AG04450 (cell line): ENCODE measurements around the gene HLA-B. TPM values are rescaled to one million over a fixed set of nuclear protein-coding genes. Genes with fewer than 3 reads are reported as not detected.

Source experiments
- CTCF ChIA-PET: fragments of 300-600, 350-600 bp; formaldehyde crosslinking; extraction: SDS; loops from one replicate; lab custom pipeline; 2022; ENCODE audit warnings: antibody characterized with exemption, inconsistent platforms; lab: Charles Lee
- POLR2A ChIA-PET: fragments of 350-600 bp; formaldehyde crosslinking; extraction: SDS; loops from one replicate; lab custom pipeline; 2021; ENCODE audit warnings: antibody characterized with exemption, inconsistent platforms; lab: Yijun Ruan, JAX
- DNase-seq: peaks from one replicate; pipeline ENCODE4 v3.0.0-alpha.2; 2011; ENCODE audit warnings: low read depth, low spot score
- H3K27ac ChIP-seq: one replicate; pipeline ENCODE4 v1.5.1; 2012; ENCODE audit warnings: low read depth, low read length, control low read depth
- H3K27me3 ChIP-seq: one replicate; pipeline ENCODE4 v1.6.0; 2012; ENCODE audit warnings: low read length; ENCODE audit not compliant: control insufficient read depth, insufficient read depth
- H3K4me3 ChIP-seq: 2 replicates; pipeline ENCODE4 v1.5.1; 2011; ENCODE audit warnings: mild to moderate bottlenecking, low read depth, low read length, control low read depth
- H3K9me3 ChIP-seq: 2 replicates; pipeline ENCODE4 v1.5.1; 2012; ENCODE audit warnings: low read length; ENCODE audit not compliant: control insufficient read depth, insufficient read depth
- polyA plus RNA-seq: library from polyadenylated mRNA; depleted of rRNA; stranded (reverse); fragments of >200 nt; gene quantifications from 2 replicates; pipeline ENCODE4 v1.2.3, GENCODE V29; 2011
- TF ChIP-seq, protein P1 (sequence below): IDR thresholded peaks from 2 replicates; pipeline ENCODE4 v1.5.1; 2011; ENCODE audit warnings: low read depth, low read length, control low read depth, inconsistent platforms

HLA-B gene
- polyA plus RNA-seq, 1 experiment, result 418 TPM

DNA sequence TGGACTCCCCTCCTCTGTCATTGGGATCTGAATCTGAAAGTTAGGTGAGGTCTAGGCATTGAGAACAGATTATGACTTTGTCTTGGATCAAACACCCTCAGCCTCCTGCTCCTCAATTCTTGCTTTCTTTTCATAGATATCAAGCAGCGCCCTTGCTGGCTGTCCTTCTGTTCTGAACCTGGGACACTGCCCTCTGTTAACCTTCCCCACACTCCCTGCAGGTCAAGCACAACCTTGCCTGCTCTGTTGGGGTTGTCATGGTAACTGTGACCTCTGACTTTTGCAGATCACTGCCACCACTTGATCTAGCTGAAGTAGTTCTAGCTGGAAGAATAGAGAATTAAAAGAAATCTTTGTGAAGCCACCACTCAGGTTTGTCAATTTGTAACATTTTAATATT lies 30.0 kb upstream of the HLA-B start:
- no peak for DNase-seq
- Histone ChIP-seq H3K27ac (no peak overlapping the region), H3K4me3 (no peak overlapping the region), H3K9me3 (no peaks in the 10 kb centered on the region; the same call in none of the 2 replicates), H3K27me3 (peaks cover 10% of the 10 kb centered on the region)
- CTCF ChIA-PET, result no interaction called here
- POLR2A ChIA-PET, result no interaction called here
- TF ChIP-seq, protein P1, sequence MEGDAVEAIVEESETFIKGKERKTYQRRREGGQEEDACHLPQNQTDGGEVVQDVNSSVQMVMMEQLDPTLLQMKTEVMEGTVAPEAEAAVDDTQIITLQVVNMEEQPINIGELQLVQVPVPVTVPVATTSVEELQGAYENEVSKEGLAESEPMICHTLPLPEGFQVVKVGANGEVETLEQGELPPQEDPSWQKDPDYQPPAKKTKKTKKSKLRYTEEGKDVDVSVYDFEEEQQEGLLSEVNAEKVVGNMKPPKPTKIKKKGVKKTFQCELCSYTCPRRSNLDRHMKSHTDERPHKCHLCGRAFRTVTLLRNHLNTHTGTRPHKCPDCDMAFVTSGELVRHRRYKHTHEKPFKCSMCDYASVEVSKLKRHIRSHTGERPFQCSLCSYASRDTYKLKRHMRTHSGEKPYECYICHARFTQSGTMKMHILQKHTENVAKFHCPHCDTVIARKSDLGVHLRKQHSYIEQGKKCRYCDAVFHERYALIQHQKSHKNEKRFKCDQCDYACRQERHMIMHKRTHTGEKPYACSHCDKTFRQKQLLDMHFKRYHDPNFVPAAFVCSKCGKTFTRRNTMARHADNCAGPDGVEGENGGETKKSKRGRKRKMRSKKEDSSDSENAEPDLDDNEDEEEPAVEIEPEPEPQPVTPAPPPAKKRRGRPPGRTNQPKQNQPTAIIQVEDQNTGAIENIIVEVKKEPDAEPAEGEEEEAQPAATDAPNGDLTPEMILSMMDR, result no peak

GRCh38 chr6:31386099-31386498 lies 29.1 kb upstream of the HLA-B start:
- CTCF ChIA-PET, result interaction anchor here (1.6 kb wide), 1 partner anchor 19 kb away, joined by 6 read pairs; no protein-coding TSS in a partner anchor

DNA sequence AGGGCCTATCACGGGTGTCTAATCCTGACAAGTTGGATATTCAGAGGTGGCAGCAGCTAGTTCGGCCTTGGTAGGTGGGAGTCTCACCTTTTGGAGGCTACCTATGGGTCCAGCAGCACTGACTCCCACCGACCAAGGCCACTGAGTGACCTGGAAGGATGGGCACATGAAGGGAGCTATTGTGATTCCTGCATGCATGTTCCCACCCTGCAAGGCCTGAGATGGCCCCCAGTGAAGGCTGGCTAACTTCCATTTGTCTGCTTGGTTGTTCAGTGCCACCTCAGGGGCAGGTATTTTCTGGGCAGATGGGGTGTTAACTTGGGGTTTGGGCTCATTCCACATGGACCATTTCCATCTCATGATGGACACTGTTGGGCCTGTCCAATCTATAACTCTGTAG lies 28.1 kb upstream of the HLA-B start:
- no peak overlapping the region for H3K4me3 ChIP-seq
- no peak overlapping the region for H3K27ac ChIP-seq
- ChIA-PET POLR2A (no interaction called here), CTCF (interaction anchor here (1.6 kb wide), 1 partner anchor 18 kb away, joined by 6 read pairs; no protein-coding TSS in a partner anchor)
- no peaks in the 10 kb centered on the region for H3K9me3 ChIP-seq
- TF ChIP-seq, protein P1, result no peak
- DNase-seq, result no peak
- peaks cover 16% of the 10 kb centered on the region for H3K27me3 ChIP-seq

More at GRCh38 chr6:31386099-31386498, 29.1 kb upstream of the HLA-B start:
- Histone ChIP-seq H3K9me3 (no peaks in the 10 kb centered on the region; the same call in 1 of the 2 replicates), H3K27ac (no peak overlapping the region), H3K27me3 (peaks cover 11% of the 10 kb centered on the region), H3K4me3 (no peak overlapping the region)
- TF ChIP-seq, protein P1, result no peak
- DNase-seq, result no peak
- POLR2A ChIA-PET, result no interaction called here

DNA sequence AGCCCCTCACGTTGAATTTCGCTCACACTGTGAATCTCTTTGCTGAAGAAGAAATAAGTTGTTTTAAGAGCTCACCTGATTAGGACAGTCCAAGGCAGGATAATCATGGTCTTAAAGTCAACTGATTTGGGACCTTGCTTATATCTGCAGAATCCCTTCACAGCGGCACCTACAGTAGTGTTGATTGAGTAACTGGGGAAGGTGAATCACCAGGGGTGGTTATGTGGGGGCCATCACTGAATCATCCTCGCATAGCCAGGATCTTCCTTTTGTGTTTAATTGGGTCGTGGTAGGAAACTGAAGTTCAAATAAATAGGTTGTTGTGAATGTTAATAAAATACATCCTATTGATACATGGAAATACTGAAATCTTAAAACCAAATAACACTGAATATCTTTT lies 26.2 kb upstream of the HLA-B start:
- CTCF ChIA-PET, result interaction anchor here (1.5 kb wide), 1 partner anchor 17 kb away, joined by 5 read pairs; no protein-coding TSS in a partner anchor

GRCh38 chr6:31381666-31382065 lies 24.7 kb upstream of the HLA-B start:
- POLR2A ChIA-PET, result interaction anchor here (0.7 kb wide), 1 partner anchor 182 kb away, joined by 4 read pairs; no protein-coding TSS in a partner anchor
- Histone ChIP-seq H3K9me3 (no peaks in the 10 kb centered on the region), H3K27ac (no peak overlapping the region), H3K27me3 (peaks cover 27% of the 10 kb centered on the region), H3K4me3 (no peak overlapping the region)
- CTCF ChIA-PET, result interaction anchor here (1.1 to 1.9 kb wide), 2 partner anchors 14 to 15 kb away, joined by 3 to 15 read pairs; no protein-coding TSS in a partner anchor
- DNase-seq, result no peak
- TF ChIP-seq, protein P1, result no peak

More for the DNA sequence above, 26.2 kb upstream of the HLA-B start:
- Histone ChIP-seq H3K27me3 (peaks cover 24% of the 10 kb centered on the region), H3K27ac (no peak overlapping the region), H3K9me3 (no peaks in the 10 kb centered on the region), H3K4me3 (no peak overlapping the region)
- TF ChIP-seq, protein P1, result no peak
- POLR2A ChIA-PET, result no interaction called here
- DNase-seq, result no peak
